ACC112 (cell line): ENCODE results near the gene BCL2.

ENCODE experiments used
- H2AFZ ChIP-seq: fragments of 200-600 bp; sonication (generic); one replicate; pipeline ENCODE4 v1.6.0; 2017; ENCODE audit warnings: antibody characterized with exemption, low read length; ENCODE audit not compliant: unreplicated experiment
- H3K27ac ChIP-seq: fragments of 200-600 bp; sonication (generic); 2 replicates; pipeline ENCODE4 v1.5.1; 2014; ENCODE audit warnings: low read depth, mild to moderate bottlenecking, antibody characterized with exemption, low read length, moderate library complexity
- H3K27me3 ChIP-seq: fragments of 200-600 bp; sonication (generic); 2 replicates; pipeline ENCODE4 v1.6.1; 2014; ENCODE audit warnings: mild to moderate bottlenecking, antibody characterized with exemption, low read length, moderate library complexity, mixed read lengths; ENCODE audit not compliant: insufficient read depth
- H3K36me3 ChIP-seq: fragments of 200-600 bp; sonication (generic); 2 replicates; pipeline ENCODE4 v1.6.1; 2016; ENCODE audit warnings: mild to moderate bottlenecking, antibody characterized with exemption, low read length, moderate library complexity, mixed read lengths; ENCODE audit not compliant: insufficient read depth
- H3K4me1 ChIP-seq: fragments of 200-600 bp; sonication (generic); one replicate; pipeline ENCODE4 v1.6.1; 2016; ENCODE audit warnings: low read length, mixed read lengths; ENCODE audit not compliant: insufficient read depth, unreplicated experiment, control insufficient read depth
- H3K4me3 ChIP-seq: fragments of 200-600 bp; sonication (generic); 2 replicates; pipeline ENCODE4 v1.5.1; 2014; ENCODE audit warnings: mild to moderate bottlenecking, low read depth, low read length
- H3K79me2 ChIP-seq: fragments of 200-600 bp; sonication (generic); one replicate; pipeline ENCODE4 v1.6.0; 2016; ENCODE audit warnings: low read length; ENCODE audit not compliant: control insufficient read depth, unreplicated experiment, insufficient read depth

BCL2 gene

DNA sequence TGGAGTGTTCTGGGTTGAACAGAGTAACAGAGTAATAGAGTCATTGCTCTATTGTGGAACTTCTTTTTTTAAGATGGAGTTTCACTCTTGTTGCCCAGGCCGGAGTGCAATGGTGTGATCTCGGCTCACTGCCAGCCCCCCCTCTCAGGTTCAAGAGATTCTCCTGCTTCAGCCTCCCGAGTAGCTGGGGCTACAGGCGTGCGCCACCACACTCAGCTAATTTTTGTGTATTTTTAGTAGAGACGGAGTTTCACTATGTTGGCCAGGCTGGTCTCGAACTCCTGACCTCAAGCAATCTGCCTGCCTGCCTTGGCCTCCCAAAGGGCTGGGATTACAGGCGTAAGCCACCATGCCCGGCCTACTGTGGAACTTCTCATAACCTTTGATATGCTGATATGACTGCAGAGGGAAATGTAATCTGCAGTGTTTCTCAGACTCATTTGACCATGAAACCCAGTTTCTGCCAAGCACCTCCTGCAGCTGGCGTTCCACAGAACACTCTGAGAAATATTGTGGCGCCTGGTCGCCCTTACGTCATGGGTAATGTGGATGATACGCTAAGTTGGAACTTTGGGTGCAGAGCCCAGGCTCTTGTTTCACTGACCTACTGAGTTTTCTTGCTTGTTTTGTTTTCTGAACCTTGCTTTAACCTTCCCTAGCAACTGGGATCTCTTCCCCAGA lies 213.8 kb downstream of the BCL2 start:
- H3K4me1 ChIP-seq = no peaks in the 10 kb centered on the region
- H3K4me3 ChIP-seq = no peak overlapping the region
- H3K27me3 ChIP-seq = peaks cover 22% of the 10 kb centered on the region
- no peaks in the 10 kb centered on the region for H3K36me3 ChIP-seq
- no peaks in the 10 kb centered on the region for H3K79me2 ChIP-seq
- no peak overlapping the region for H3K27ac ChIP-seq
- H2AFZ ChIP-seq = no peak overlapping the region

DNA sequence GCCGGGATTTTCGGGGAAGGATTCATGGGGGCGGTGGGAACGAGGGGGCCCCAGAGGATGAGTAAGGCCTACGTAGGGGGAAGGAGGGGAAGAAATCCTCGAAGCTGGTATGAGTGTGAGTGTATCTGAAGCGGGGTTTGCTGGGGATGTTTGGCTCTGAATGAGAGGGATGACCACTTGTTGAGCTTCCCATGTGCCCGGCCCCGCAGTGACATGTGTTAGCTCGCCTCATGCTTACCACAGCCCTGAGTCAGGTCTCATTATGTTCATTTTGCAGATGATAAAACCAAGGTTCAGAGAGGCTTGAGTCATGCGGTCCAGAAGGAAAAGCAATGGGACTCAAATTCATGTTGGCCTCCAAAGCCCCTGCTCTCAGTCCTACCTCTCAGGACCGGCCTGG lies 214.7 kb downstream of the BCL2 start:
- no peak overlapping the region for H3K4me3 ChIP-seq
- no peak overlapping the region for H2AFZ ChIP-seq
- no peak overlapping the region for H3K27ac ChIP-seq
- no peaks in the 10 kb centered on the region for H3K4me1 ChIP-seq
- peaks cover 19% of the 10 kb centered on the region for H3K27me3 ChIP-seq
- H3K36me3 ChIP-seq = no peaks in the 10 kb centered on the region
- H3K79me2 ChIP-seq = no peaks in the 10 kb centered on the region

DNA sequence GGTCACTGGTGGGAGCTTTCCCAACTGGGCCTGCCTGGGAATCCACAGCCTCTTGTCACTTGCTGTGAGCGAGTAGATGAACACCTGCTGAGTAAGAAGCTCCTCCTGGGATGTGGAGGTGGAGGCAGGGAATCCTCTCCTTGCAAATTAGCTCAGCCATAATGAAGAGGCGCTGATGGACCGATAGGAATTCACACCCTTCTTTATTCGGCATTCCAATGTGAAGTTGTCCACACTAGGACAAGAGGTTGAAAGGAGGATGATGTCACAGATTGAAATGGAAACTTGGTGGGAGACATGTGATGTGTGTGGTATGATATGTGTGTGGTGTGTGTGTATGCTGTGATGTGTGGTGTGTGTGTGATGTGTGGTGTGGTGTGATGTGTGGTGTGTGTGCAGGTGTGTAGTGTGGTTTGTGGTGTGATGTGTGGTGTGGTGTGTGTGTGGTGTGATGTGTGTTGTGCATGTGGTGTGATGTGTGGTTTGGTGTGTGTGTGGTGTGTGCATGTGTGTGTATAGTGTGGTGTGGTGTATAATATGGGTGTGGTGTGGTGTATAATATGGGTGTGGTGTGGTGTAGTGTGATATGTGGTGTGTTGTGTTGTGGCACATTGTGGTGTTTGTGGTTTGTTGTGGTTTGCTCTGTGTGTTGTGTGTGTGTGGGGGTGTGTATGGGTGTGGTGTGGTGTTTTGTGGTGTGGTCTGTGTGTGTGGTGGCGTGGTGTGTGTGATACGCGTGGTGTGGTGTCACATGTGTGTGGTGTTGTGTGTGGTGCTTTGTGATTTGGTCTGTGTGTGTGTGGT lies 216.4 kb downstream of the BCL2 start:
- H3K27ac ChIP-seq = no peak overlapping the region
- no peaks in the 10 kb centered on the region for H3K36me3 ChIP-seq
- peaks cover 7% of the 10 kb centered on the region; the same call in 1 of the 2 replicates for H3K27me3 ChIP-seq
- no peak overlapping the region for H3K4me3 ChIP-seq
- H3K4me1 ChIP-seq = no peaks in the 10 kb centered on the region
- no peaks in the 10 kb centered on the region for H3K79me2 ChIP-seq
- H2AFZ ChIP-seq = no peak overlapping the region

DNA sequence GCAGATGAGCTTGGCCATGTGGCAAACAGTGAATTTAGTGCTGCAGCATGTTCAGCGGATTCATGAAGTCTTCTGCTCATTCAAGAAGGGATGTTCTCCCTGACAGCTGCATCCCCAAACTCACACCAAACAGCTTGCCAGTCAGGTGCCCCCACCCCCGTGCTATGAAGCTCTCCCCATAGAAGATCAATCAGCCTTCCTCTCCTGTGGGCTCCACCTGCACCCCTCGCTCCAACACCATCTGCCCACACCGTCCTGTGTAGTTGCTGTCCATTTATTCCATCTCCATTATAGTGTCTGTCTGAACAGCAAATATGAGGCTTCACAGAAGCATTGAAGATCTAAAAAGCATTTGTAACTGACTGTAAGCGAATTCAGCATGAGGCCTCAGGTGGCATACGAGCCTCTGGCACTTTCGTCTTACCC lies 218.9 kb downstream of the BCL2 start:
- H3K27ac ChIP-seq = no peak overlapping the region
- H3K79me2 ChIP-seq = no peaks in the 10 kb centered on the region
- peaks cover 31% of the 10 kb centered on the region for H3K27me3 ChIP-seq
- H3K4me1 ChIP-seq = no peaks in the 10 kb centered on the region
- H3K36me3 ChIP-seq = no peaks in the 10 kb centered on the region
- no peak overlapping the region for H3K4me3 ChIP-seq
- no peak overlapping the region for H2AFZ ChIP-seq

DNA sequence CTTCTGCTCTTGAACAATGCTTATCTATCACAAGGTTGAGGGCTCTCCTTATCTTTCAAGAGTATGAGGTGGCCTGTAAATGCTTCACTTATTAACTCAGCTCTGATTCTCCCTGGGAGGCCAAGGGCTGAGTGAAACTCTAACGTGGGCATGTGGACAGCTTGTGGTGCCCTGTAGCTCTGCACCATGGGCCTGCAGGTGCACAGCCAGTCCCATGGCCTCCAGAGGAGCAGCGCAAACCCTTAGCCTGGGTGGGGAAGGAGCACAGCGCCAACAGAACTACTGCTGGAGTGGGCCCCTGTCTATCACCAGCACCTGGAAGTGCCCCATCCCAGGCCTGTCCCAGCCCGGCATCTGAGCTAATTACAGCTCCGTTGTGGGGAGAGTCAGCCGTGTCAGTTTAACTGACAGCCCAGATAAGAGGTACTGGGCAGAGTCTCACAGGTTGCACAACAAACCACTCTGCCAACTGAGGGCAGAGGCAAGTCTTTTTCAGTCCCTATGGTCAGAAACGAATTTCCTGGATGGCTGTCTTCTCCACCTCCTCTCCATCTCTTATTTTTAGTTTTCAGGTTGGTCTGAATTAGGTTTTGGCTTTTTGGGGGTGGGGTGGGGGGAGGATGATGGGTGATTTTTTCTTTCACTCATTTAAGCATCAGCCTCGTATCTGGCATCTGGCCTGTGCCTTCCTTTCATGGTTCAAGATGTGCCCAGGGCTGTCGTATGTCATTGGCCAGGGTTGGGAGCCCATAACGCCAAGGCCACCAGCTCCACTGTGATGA lies 219.5 kb downstream of the BCL2 start:
- Histone ChIP-seq H3K27ac (no peak overlapping the region), H3K36me3 (no peaks in the 10 kb centered on the region), H3K79me2 (no peaks in the 10 kb centered on the region), H3K4me1 (no peaks in the 10 kb centered on the region), H3K27me3 (peaks cover 37% of the 10 kb centered on the region), H3K4me3 (no peak overlapping the region), H2AFZ (no peak overlapping the region)

DNA sequence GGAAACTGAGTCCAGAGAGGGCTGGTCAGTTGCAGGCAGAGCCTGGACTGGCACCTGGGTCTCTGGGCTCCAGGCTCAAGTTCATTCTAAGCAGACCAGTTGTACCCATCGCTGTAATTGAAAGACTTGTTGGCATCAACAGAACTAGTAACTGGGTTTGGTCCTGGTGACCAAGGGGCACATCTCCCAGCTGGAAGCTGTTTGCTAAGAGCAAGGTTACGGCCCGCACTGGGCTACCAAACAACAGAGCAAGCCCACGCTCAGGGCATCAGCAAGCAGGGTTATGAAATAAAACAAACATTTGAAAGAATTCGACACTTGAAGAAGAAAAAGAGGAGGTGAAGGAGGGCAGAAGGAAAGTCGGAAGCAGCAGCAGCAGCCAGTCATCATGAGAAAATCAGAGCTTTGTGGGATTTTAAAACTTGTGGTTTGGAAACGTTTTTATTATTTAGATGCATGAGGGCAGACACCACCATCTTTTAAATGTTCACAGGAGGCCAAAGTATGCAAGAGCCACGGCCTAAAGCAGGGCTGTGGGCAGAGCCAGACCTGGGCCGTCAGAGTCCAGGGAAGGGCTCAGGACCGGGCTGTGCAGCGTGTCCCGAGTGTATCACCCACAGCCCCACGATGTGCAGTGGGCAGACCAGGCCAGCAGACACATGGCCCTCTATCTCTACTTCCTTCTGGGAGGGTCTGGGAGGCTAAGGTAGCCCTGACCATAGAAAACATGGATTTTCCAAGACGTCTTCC lies 220.3 kb downstream of the BCL2 start:
- H3K36me3 ChIP-seq = no peaks in the 10 kb centered on the region
- no peak overlapping the region for H3K4me3 ChIP-seq
- H3K27me3 ChIP-seq = peaks cover 45% of the 10 kb centered on the region
- no peaks in the 10 kb centered on the region for H3K4me1 ChIP-seq
- H3K79me2 ChIP-seq = no peaks in the 10 kb centered on the region
- no peak overlapping the region for H2AFZ ChIP-seq
- H3K27ac ChIP-seq = no peak overlapping the region

DNA sequence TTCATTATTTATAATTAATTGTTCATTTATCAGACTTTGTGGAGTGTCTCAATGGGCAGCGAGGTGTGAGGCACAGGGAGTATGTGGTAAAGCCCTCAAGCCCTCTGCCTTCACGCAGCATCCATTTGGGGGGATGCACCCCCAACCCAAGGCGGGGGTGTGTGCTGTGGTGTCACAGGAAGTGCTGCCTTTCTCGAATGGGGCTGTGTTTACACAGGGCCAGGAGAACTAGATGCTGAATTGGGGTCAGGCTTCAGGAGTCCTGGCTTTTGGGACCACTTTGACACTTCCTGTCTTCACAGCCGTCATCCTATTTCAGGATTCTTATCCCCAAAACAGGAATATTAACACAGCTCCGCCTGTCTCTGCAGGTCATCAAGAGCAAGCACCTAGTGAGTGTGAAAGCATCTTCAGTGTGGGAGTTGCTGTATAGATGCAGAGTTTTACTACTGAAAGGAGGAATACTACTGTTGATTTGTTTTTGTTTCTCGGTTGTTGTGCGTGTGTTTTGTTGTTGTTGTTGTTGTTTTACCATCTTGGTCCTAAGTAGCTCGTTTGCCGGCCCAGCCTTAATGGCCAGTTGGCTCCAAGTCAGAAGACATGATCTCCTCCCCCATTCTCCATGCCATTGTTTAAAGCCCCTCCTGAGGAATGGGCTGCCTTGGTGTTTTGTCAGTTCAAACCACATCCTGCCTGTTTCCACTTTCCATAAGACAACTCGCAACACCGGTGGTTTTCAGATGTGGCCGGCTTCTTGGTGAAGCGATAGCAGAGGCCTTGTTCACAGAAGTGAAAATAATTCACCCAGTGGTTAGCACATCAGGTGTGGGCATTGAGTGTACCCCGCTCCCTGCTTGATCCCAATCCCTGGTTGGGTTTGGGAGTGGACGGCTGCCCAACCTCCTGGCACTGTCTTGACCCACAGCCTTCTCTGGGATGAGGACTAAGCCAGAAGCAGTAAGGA lies 221.3 kb downstream of the BCL2 start:
- Histone ChIP-seq H3K27me3 (peaks cover 51% of the 10 kb centered on the region), H3K27ac (no peak overlapping the region), H3K4me1 (no peaks in the 10 kb centered on the region), H3K79me2 (no peaks in the 10 kb centered on the region), H3K4me3 (no peak overlapping the region), H3K36me3 (no peaks in the 10 kb centered on the region), H2AFZ (no peak overlapping the region)

DNA sequence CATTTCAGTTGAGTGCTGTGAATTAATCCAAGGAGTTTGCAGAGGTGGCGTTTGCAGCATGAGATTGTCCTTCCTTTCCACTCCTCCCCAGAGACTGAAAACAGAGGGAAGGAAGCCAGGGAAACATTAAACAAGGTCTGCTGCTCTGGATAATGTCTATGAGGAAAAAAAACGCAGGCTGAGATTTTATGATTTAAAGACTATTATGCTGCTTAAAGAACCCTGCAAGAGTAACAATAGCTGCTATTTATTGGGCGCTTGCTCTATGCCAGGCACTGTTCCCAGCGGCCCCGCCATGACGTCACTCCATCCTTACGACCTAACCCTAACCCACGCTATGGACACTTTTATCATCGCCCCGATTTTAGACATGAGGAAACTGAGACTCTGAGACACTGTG lies 222.4 kb downstream of the BCL2 start:
- H3K27ac ChIP-seq = no peak overlapping the region

DNA sequence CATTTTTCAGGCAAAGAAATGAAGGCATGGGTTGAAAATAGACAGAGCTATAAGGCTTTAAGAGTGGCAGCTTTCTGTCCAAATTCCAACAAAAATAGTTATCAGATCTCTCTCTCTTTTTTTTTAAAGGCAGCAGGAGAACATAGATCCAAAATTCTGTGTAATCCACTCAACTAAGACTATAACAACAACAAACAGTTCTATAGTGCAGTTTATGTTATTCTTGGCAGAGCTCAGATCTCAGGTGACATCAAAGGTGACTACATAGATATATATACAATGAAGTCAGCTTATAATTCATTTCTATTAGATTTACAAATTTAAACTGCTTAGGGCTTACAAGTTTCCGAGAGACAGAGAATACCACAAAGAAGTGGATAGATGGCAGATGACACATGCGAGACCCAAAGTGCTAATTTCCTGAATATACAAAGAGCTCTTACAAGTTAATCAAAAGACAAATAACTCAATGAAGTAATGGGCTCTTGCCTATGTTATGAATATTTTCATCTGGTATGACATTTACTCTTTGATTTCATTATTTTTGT lies 223.2 kb downstream of the BCL2 start:
- H3K79me2 ChIP-seq = no peaks in the 10 kb centered on the region
- H3K4me1 ChIP-seq = no peaks in the 10 kb centered on the region
- H3K27me3 ChIP-seq = peaks cover 54% of the 10 kb centered on the region
- H3K4me3 ChIP-seq = no peak overlapping the region
- H3K36me3 ChIP-seq = no peaks in the 10 kb centered on the region
- no peak overlapping the region for H3K27ac ChIP-seq
- no peak overlapping the region for H2AFZ ChIP-seq

More for the DNA sequence above, 222.4 kb downstream of the BCL2 start:
- no peak overlapping the region for H3K4me3 ChIP-seq
- H3K36me3 ChIP-seq = no peaks in the 10 kb centered on the region
- H3K79me2 ChIP-seq = no peaks in the 10 kb centered on the region
- H3K4me1 ChIP-seq = no peaks in the 10 kb centered on the region
- no peak overlapping the region for H2AFZ ChIP-seq
- H3K27me3 ChIP-seq = peaks cover 54% of the 10 kb centered on the region
